MM.1S (cell line): ENCODE data around the gene L3MBTL4.

ENCODE experiments used
- DNase-seq: peaks from one replicate; pipeline ENCODE4 v3.0.0-alpha.2; 2015
- H2AFZ ChIP-seq: fragments of 300-600 bp; sonication (generic); 2 replicates; pipeline ENCODE4 v1.6.0; 2016; ENCODE audit warnings: antibody characterized with exemption, low read length
- H3F3A ChIP-seq: fragments of 300-600 bp; sonication (generic); 2 replicates; pipeline ENCODE4 v1.6.1; 2016; ENCODE audit warnings: mild to moderate bottlenecking, antibody characterized with exemption, low read length, moderate library complexity, mixed read lengths; ENCODE audit not compliant: insufficient read depth
- H3K27ac ChIP-seq: fragments of 300-600 bp; sonication (generic); 2 replicates; pipeline ENCODE4 v1.5.1; 2016; ENCODE audit warnings: mild to moderate bottlenecking, low read length
- H3K27me3 ChIP-seq: fragments of 300-600 bp; sonication (generic); replicated peaks from 2 replicates; pipeline ENCODE4 v1.6.0; 2016; ENCODE audit warnings: low read length; ENCODE audit not compliant: insufficient read depth
- H3K36me3 ChIP-seq: fragments of 300-600 bp; sonication (generic); replicated peaks from 2 replicates; pipeline ENCODE4 v1.6.1; 2016; ENCODE audit warnings: mild to moderate bottlenecking, low read length, mixed read lengths; ENCODE audit not compliant: insufficient read depth
- H3K4me1 ChIP-seq: fragments of 300-600 bp; sonication (generic); 2 replicates; pipeline ENCODE4 v1.6.1; 2016; ENCODE audit warnings: low read length, mixed read lengths
- H3K4me2 ChIP-seq: fragments of 300-600 bp; sonication (generic); 2 replicates; pipeline ENCODE4 v1.6.0; 2016; ENCODE audit warnings: low read depth, low read length
- H3K4me3 ChIP-seq: fragments of 300-600 bp; sonication (generic); 2 replicates; pipeline ENCODE4 v1.5.1; 2016; ENCODE audit warnings: low read length, mixed read lengths
- H3K79me2 ChIP-seq: fragments of 300-600 bp; sonication (generic); 2 replicates; pipeline ENCODE4 v1.6.1; 2016; ENCODE audit warnings: mixed run types, low read length, mixed read lengths
- H3K9ac ChIP-seq: fragments of 300-600 bp; sonication (generic); 2 replicates; pipeline ENCODE4 v1.6.1; 2016; ENCODE audit warnings: low read length, mixed read lengths
- H3K9me2 ChIP-seq: fragments of 300-600 bp; sonication (generic); replicated peaks from 2 replicates; pipeline ENCODE4 v1.6.1; 2016; ENCODE audit warnings: mild to moderate bottlenecking, low read length, mixed read lengths; ENCODE audit not compliant: insufficient read depth
- H3K9me3 ChIP-seq: fragments of 300-600 bp; sonication (generic); replicated peaks from 2 replicates; pipeline ENCODE4 v1.6.1; 2016; ENCODE audit warnings: mild to moderate bottlenecking, low read length, mixed read lengths; ENCODE audit not compliant: insufficient read depth
- H4K20me1 ChIP-seq: fragments of 300-600 bp; sonication (generic); 2 replicates; pipeline ENCODE4 v1.6.1; 2016; ENCODE audit warnings: mild to moderate bottlenecking, low read length, moderate library complexity, mixed read lengths; ENCODE audit not compliant: insufficient read depth
- CTCF ChIP-seq: fragments of 300-600 bp; sonication (generic); IDR thresholded peaks from 2 replicates; pipeline ENCODE4 v1.5.1; 2016; ENCODE audit warnings: antibody characterized with exemption, low read length, mixed read lengths
- EZH2 ChIP-seq: fragments of 300-600 bp; sonication (generic); optimal IDR thresholded peaks from 2 replicates; pipeline ENCODE3; 2017; ENCODE audit warnings: low read depth, mild to moderate bottlenecking, antibody characterized with exemption, low read length, mixed read lengths
- EZH2phosphoT487 ChIP-seq: fragments of 300-600 bp; sonication (generic); IDR thresholded peaks from 2 replicates; pipeline ENCODE4 v1.6.1; 2018; ENCODE audit warnings: antibody characterized with exemption, low read length

The L3MBTL4 gene

DNA sequence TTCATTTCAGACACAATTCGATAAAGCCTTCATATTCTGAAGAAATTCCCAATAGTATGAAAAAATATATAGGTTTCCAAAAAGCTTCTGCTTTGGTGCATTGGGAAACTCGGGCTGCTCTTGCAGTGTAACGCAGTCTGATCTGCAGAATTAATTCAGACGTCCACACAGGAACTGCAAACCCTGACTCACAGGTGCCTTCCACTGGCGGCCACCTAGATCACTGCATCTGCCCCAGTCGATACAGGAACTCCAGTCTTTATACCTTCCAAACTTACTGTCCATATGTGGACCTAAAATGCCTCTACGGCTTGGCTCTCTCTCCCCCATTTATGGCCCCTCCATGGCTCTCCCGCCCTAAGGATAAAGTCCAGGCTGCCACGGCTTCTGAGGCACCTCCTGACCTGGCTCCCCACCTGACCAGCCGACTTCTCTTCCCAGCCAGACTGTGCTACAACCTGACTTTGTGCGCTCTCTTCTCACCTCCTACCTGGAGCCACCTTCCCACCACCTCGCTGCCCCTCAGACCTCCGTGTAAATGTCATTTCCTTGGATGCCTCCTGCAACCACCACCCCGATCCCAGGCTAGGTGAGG lies 39.7 kb downstream of the L3MBTL4 start:
- no peak for TF ChIP-seq EZH2
- Histone ChIP-seq H3F3A (no peaks in the 10 kb centered on the region), H3K27ac (no peak overlapping the region), H3K36me3 (no peaks in the 10 kb centered on the region), H2AFZ (no peak overlapping the region), H3K27me3 (no peaks in the 10 kb centered on the region), H3K79me2 (0 out of 2 replicates have a peak, but pooled peaks cover 3% of the 10 kb centered on the region), H3K9me3 (no peaks in the 10 kb centered on the region), H4K20me1 (no peaks in the 10 kb centered on the region), H3K9me2 (no peaks in the 10 kb centered on the region), H3K9ac (no peak overlapping the region), H3K4me2 (no peak overlapping the region), H3K4me1 (no peaks in the 10 kb centered on the region), H3K4me3 (no peak overlapping the region)
- no peak for DNase-seq

DNA sequence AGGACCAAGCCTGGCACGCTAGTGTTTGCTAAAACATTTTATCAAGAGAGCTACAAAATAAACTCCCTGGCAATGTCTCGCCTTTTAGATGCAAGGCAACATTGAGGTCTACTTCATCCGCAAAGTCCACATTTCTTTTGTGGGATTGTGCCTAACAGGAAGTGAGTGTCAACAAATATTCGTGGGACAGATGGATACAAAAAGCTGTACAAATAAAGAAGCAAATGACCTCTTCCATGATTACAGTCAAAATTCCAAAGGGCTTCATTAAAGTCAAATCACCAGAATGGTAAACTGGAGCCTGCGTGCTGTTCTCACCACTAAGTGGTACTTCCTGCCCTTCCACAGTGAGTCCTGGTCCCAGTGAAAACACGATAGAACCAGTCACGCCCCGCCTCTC lies 40.4 kb downstream of the L3MBTL4 start:
- H3K9me3 ChIP-seq = no peaks in the 10 kb centered on the region
- no peaks in the 10 kb centered on the region for H3K4me1 ChIP-seq
- no peak overlapping the region for H3K4me3 ChIP-seq
- no peak overlapping the region for H3K27ac ChIP-seq
- no peaks in the 10 kb centered on the region for H3K36me3 ChIP-seq
- H3K4me2 ChIP-seq = no peak overlapping the region
- no peak for TF ChIP-seq EZH2phosphoT487
- no peak for TF ChIP-seq CTCF
- no peak for TF ChIP-seq EZH2
- 0 out of 2 replicates have a peak, but pooled peaks cover 3% of the 10 kb centered on the region for H3K79me2 ChIP-seq
- no peaks in the 10 kb centered on the region for H3F3A ChIP-seq
- H4K20me1 ChIP-seq = no peaks in the 10 kb centered on the region
- no peaks in the 10 kb centered on the region for H3K27me3 ChIP-seq
- no peak overlapping the region for H2AFZ ChIP-seq
- DNase-seq = no peak
- no peak overlapping the region for H3K9ac ChIP-seq
- no peaks in the 10 kb centered on the region for H3K9me2 ChIP-seq

GRCh38 chr18:6373187-6373586 lies 41.5 kb downstream of the L3MBTL4 start:
- Histone ChIP-seq H3K9me3 (no peaks in the 10 kb centered on the region), H3K9ac (no peak overlapping the region), H3K27ac (no peak overlapping the region), H3K9me2 (no peaks in the 10 kb centered on the region), H3K27me3 (no peaks in the 10 kb centered on the region), H3K4me3 (no peak overlapping the region), H3K36me3 (no peaks in the 10 kb centered on the region), H2AFZ (no peak overlapping the region), H3K4me2 (no peak overlapping the region), H4K20me1 (no peaks in the 10 kb centered on the region), H3K4me1 (no peaks in the 10 kb centered on the region), H3K79me2 (peaks cover 6% of the 10 kb centered on the region; the same call in 1 of the 2 replicates), H3F3A (no peaks in the 10 kb centered on the region)
- DNase-seq = no peak
- TF ChIP-seq EZH2 (no peak), CTCF (no peak), EZH2phosphoT487 (no peak)

- no peak for DNase-seq
- no peaks in the 10 kb centered on the region for H3K36me3 ChIP-seq
- peaks cover 18% of the 10 kb centered on the region; the same call in 1 of the 2 replicates for H3K79me2 ChIP-seq
- no peak overlapping the region for H3K4me3 ChIP-seq
- H3K27ac ChIP-seq = no peak overlapping the region
- H3K9me2 ChIP-seq = no peaks in the 10 kb centered on the region
- H3F3A ChIP-seq = no peaks in the 10 kb centered on the region
- H3K4me1 ChIP-seq = no peaks in the 10 kb centered on the region
- no peak overlapping the region for H3K4me2 ChIP-seq
- TF ChIP-seq EZH2phosphoT487 = no peak
- no peak overlapping the region for H2AFZ ChIP-seq
- H4K20me1 ChIP-seq = no peaks in the 10 kb centered on the region
- H3K27me3 ChIP-seq = no peaks in the 10 kb centered on the region
- no peak overlapping the region for H3K9ac ChIP-seq
- no peaks in the 10 kb centered on the region for H3K9me3 ChIP-seq
Observed at GRCh38 chr18:6370886-6371635, 43.6 kb downstream of the L3MBTL4 start.
